K562 (cell line): ENCODE results near the gene COL5A1. TPM values are rescaled to one million over a fixed set of nuclear protein-coding genes. Genes with fewer than 3 reads are reported as not detected.

Experiments
- ATAC-seq: fragments of 200-7000 bp; cut with Tn5 transposase; 3 replicates; pipeline ENCODE4 v1.9.1; 2020; ENCODE audit warnings: moderate library complexity
- BruUV-seq: library from RNA; stranded (reverse); fragments of 400-500 nt; replicated peaks from 2 replicates; lab custom pipeline; 2021; lab: Mats Ljungman, UMichigan
- CTCF ChIA-PET: fragments of 300-600 bp; formaldehyde crosslinking; extraction: SDS; loops from one replicate; lab custom pipeline; 2021; ENCODE audit warnings: low intra/inter-chr PET ratio; lab: Yijun Ruan, JAX
- POLR2A ChIA-PET: fragments of 300-600, 350-650 bp; sonication (Branson Sonifier 250); formaldehyde crosslinking; extraction: SDS; loops from one replicate; lab custom pipeline; 2021; ENCODE audit warnings: antibody characterized with exemption, inconsistent platforms; lab: Yijun Ruan, JAX
- DNase-seq, 4 experiments: peaks; one replicate each; pipeline versions ENCODE4 v3.0.0 to v3.0.0-alpha.2; 2011 to 2018; ENCODE audit warnings: low spot score in 3 of 4, mixed read lengths in 3 of 4; ENCODE audit errors: extremely low read depth in 1 of 4
- FAIRE-seq: peaks from 2 replicates; lab custom pipeline; 2011; peaks lifted over from hg19 to GRCh38; lab: Jason Lieb, UNC
- H2AFZ ChIP-seq: 2 replicates; pipeline ENCODE4 v1.6.0; 2011; ENCODE audit warnings: low read depth, low read length, control low read depth, inconsistent platforms
- H3K27ac ChIP-seq: fragments of 200-600 bp; 3 replicates; pipeline ENCODE4 v1.8.0; 2011; ENCODE audit warnings: low read depth, mild to moderate bottlenecking, control low read depth, inconsistent platforms, low read length, moderate library complexity, mixed read lengths; ENCODE audit errors: extremely low read depth
- H3K27me3 ChIP-seq, 2 experiments: fragments of 300-600 bp in 1 of 2; 2 replicates in 1 of 2; 3 replicates in 1 of 2; pipeline versions ENCODE4 v1.6.0 to v1.8.0; 2011; ENCODE audit warnings: inconsistent platforms in 2 of 2, low read length in 2 of 2, mild to moderate bottlenecking in 1 of 2, mixed read lengths in 1 of 2, moderate library complexity in 1 of 2; ENCODE audit not compliant: control insufficient read depth in 2 of 2, insufficient read depth in 2 of 2
- H3K36me3 ChIP-seq: fragments of 300-600 bp; 3 replicates; pipeline ENCODE4 v1.8.0; 2011; ENCODE audit warnings: mild to moderate bottlenecking, low read length, inconsistent platforms; ENCODE audit not compliant: control insufficient read depth, insufficient read depth
- H3K4me1 ChIP-seq, 2 experiments: fragments of 200-600 bp in 1 of 2; replicated peaks in 1 of 2; 2 replicates in 1 of 2; 3 replicates in 1 of 2; pipeline versions ENCODE4 v1.5.1 to v1.8.0; 2011; ENCODE audit warnings: inconsistent platforms in 2 of 2, low read length in 2 of 2, mild to moderate bottlenecking in 1 of 2, mixed read lengths in 1 of 2, moderate library complexity in 1 of 2; ENCODE audit not compliant: control insufficient read depth in 2 of 2, insufficient read depth in 2 of 2
- H3K4me2 ChIP-seq: 2 replicates; pipeline ENCODE4 v1.6.1; 2011; ENCODE audit warnings: low read length, control low read depth, inconsistent platforms, mixed read lengths; ENCODE audit not compliant: insufficient read depth
- H3K4me3 ChIP-seq: fragments of 200-600 bp; sonication (generic), shearing (Covaris generic); 2 replicates; pipeline ENCODE4 v1.5.1; 2016; ENCODE audit warnings: control low read depth, inconsistent platforms
- H3K79me2 ChIP-seq: fragments of 200-600 bp; 3 replicates; pipeline ENCODE4 v1.8.0; 2011; ENCODE audit warnings: low read length, inconsistent platforms; ENCODE audit not compliant: control insufficient read depth, insufficient read depth
- H3K9ac ChIP-seq, 2 experiments: 2 replicates each; pipeline versions ENCODE4 v1.6.0 to v1.6.1; 2011; ENCODE audit warnings: low read depth in 2 of 2, low read length in 2 of 2, control low read depth in 1 of 2, inconsistent platforms in 1 of 2, mild to moderate bottlenecking in 1 of 2, mixed read lengths in 1 of 2; ENCODE audit not compliant: insufficient read depth in 1 of 2
- H3K9me1 ChIP-seq: one replicate; pipeline ENCODE4 v1.6.0; 2011; ENCODE audit warnings: inconsistent platforms, mild to moderate bottlenecking, low read length, moderate library complexity; ENCODE audit not compliant: control insufficient read depth, insufficient read depth
- H3K9me3 ChIP-seq: replicated peaks from 2 replicates; pipeline ENCODE4 v1.5.1; 2011; ENCODE audit warnings: low read depth, low read length, inconsistent platforms; ENCODE audit not compliant: control insufficient read depth, insufficient read depth
- H4K20me1 ChIP-seq: replicated peaks from 2 replicates; pipeline ENCODE4 v1.6.1; 2011; ENCODE audit warnings: low read length, inconsistent platforms, mixed read lengths; ENCODE audit not compliant: control insufficient read depth, insufficient read depth
- CTCF ChIP-seq, 3 experiments: IDR thresholded peaks in 2 of 3; conservative IDR thresholded peaks in 1 of 3; 2 replicates each; pipeline ENCODE4 v1.5.1; 2011 to 2012; ENCODE audit warnings: low read length in 3 of 3, mild to moderate bottlenecking in 3 of 3, control low read depth in 2 of 3, improper control_type of control experiment in 1 of 3, inconsistent platforms in 1 of 3, low read depth in 1 of 3, mixed read lengths in 1 of 3, moderate library complexity in 1 of 3; ENCODE audit not compliant: insufficient read depth in 2 of 3
- PKNOX1 ChIP-seq: fragments of 450-650 bp; IDR thresholded peaks from 2 replicates; pipeline ENCODE4 v1.6.1; 2016
- PREB ChIP-seq: sonication (generic); formaldehyde crosslinking; IDR thresholded peaks from 2 replicates; pipeline ENCODE4 v1.8.1; 2023; ENCODE audit warnings: mild to moderate bottlenecking, missing genetic modification reagents
- TFE3 ChIP-seq: fragments of 450-650 bp; formaldehyde crosslinking; IDR thresholded peaks from 2 replicates; pipeline ENCODE4 v1.4.0; 2020; ENCODE audit warnings: mild to moderate bottlenecking, mixed read lengths
- ZNF644 ChIP-seq: fragments of 200-800 bp; sonication (Bioruptor generic); IDR thresholded peaks from 2 replicates; pipeline ENCODE4 v1.6.1; 2016; ENCODE audit warnings: low read depth, missing genetic modification characterization, missing compliant biosample characterization
- ZSCAN32 ChIP-seq: fragments of 450-650 bp; formaldehyde crosslinking; IDR thresholded peaks from 2 replicates; pipeline ENCODE4 v1.4.0; 2020; ENCODE audit warnings: mild to moderate bottlenecking, moderate library complexity
- WGBS: fragments of 100-300 bp; shearing (Covaris generic); methylation state at CpG from one replicate; pipeline ENCODE4 v1.1.6; 2016; ENCODE audit warnings: low coverage, mixed read lengths; ENCODE audit not compliant: insufficient coverage; ENCODE audit errors: missing lambda C conversion rate; 5-methylcytosine and 5-hydroxymethylcytosine counted together
- in situ Hi-C: fragments of 300-500 bp; cut with MboI; formaldehyde crosslinking; loops from 4 replicates; pipeline ENCODE4 v1.15.0; 2018; ENCODE audit warnings: inconsistent platforms, mixed read lengths
- intact Hi-C: fragments of 100-400 bp; cut with micrococcal nuclease; formaldehyde crosslinking; loops from 2 replicates; pipeline ENCODE4 v1.14.2; 2022
- polyA plus RNA-seq, 8 experiments: library from polyadenylated mRNA; depleted of rRNA in 4 of 8; stranded (reverse) in 5 of 8; unstranded in 3 of 8; fragments of >200 nt; fragmentation: Nextera tagmentation in 2 of 8; fragmentation: Illumina TruSeq in 1 of 8; extraction: Ambion mirVana in 2 of 8; extraction: Trizol in 1 of 8; gene quantifications; 2 replicates each; pipeline versions ENCODE4 v1.2.1 to v1.2.3, GENCODE V29; 2011 to 2014; ENCODE audit warnings: inconsistent platforms in 1 of 8, missing spikeins in 1 of 8
- total RNA-seq, 7 experiments: library from RNA; depleted of rRNA in 6 of 7; stranded (reverse); fragments of >200 nt in 6 of 7; fragmentation: Illumina TruSeq in 2 of 7; extraction: Trizol in 2 of 7; gene quantifications; 2 replicates each; pipeline versions ENCODE4 v1.2.1 to v1.2.3, GENCODE V29; 2011 to 2021; ENCODE audit warnings: low replicate concordance in 1 of 7

Gene COL5A1
- total and polyA plus RNA-seq, 9 of the 15 experiments (the other 6 are each of a cell fraction or from before 2014, with no cell fraction given) = under 0.01 to 0.13 (median 0.04) TPM; not detected in 6

GRCh38 chr9:134816264-134816663 lies 174.7 kb downstream of the COL5A1 start:
- no peaks in the 10 kb centered on the region for H3K79me2 ChIP-seq
- no peak for TF ChIP-seq PREB (CRISPR knock-in tag)
- no peak for TF ChIP-seq ZSCAN32 (CRISPR knock-in tag)
- no peak for TF ChIP-seq CTCF (IDR thresholded peaks at IDR 0.05 in 2 of 3, conservative IDR thresholded peaks at IDR 0.05 in 1 of 3; ENCODE audit: insufficient read depth in 2 of 3, low read depth in 1 of 3, low read length in 3 of 3)
- TF ChIP-seq TFE3 (CRISPR knock-in tag) = no peak
- no peak for TF ChIP-seq PKNOX1
- TF ChIP-seq ZNF644 (tag) = no peak
- no peak overlapping the region for H3K4me3 ChIP-seq
- H3K27ac ChIP-seq = no peak overlapping the region
- ChIA-PET POLR2A (interaction anchor here (0.8 kb wide), 1 partner anchor 9 kb away, joined by 3 read pairs; no protein-coding TSS in a partner anchor), CTCF (no interaction called here)
- no peak overlapping the region for H3K4me2 ChIP-seq
- no peaks in the 10 kb centered on the region for H3K9me3 ChIP-seq
- no peaks in the 10 kb centered on the region for H3K9me1 ChIP-seq
- no TSS peak for BruUV-seq
- no peak for FAIRE-seq
- intact Hi-C loops (no loop called here), in situ Hi-C loops (no loop called here)
- H2AFZ ChIP-seq = no peak overlapping the region
- DNase-seq = no peak
- no peak for ATAC-seq
- 2% methylated on average over 16 of the region's 16 CpGs for WGBS
- H3K36me3 ChIP-seq = no peaks in the 10 kb centered on the region
- no peaks in the 10 kb centered on the region for H3K4me1 ChIP-seq
- peaks cover 25 to 72% of the 10 kb centered on the region in 2 experiments; a peak in 4 of 5 replicates for H3K27me3 ChIP-seq
- no peak overlapping the region; a peak in 1 of 4 replicates for H3K9ac ChIP-seq
- H4K20me1 ChIP-seq = peaks cover 5% of the 10 kb centered on the region
